Suprapubic skin (tissue), 3 donors: ENCODE data around the gene SP7.

Source experiments
- POLR2A ChIP-seq, 2 donors: fragments of 450-650 bp; IDR thresholded peaks; one replicate each; pipeline ENCODE4 v1.6.1; 2017; ENCODE audit warnings: antibody characterized with exemption in 2 of 2, mild to moderate bottlenecking in 2 of 2, moderate library complexity in 2 of 2
- TF ChIP-seq, protein P1 (sequence below), 2 donors: fragments of 200-600 bp in 1 of 2; fragments of 450-650 bp in 1 of 2; sonication (generic) in 1 of 2; IDR thresholded peaks; one replicate each; pipeline ENCODE4 v1.5.1; 2016 to 2019; ENCODE audit warnings: antibody characterized with exemption in 2 of 2, mild to moderate bottlenecking in 1 of 2, moderate library complexity in 1 of 2

DNA sequence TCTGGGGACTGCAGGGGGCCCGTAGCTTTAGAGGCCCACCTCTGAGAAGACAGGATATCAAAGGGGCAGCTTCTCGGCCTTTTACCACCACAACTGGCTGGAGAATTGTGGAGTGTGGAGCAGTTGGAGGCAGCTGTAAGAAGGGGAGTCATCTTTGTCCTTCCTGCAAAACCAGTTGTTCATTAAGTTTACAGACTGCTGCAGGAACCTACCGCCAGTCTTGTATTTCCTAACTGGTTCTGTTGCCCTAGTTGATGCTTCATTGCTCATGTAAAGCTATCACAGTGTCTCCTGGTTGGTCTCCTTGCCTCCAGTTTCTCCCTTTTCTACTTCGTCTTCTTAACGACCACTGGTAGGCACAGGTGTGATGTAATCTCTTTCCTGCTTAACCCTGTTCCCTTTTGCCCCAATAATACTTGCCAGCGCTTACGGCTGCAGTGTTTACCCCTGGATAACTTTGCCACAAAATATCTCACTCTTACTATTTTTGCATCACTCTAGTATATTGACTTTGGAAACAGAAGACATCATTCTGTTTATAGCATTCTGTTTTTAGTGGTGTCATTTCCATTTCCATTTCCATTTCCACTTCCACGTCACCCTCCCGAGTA lies 56.2 kb downstream of the SP7 start:
- TF ChIP-seq, protein P1, sequence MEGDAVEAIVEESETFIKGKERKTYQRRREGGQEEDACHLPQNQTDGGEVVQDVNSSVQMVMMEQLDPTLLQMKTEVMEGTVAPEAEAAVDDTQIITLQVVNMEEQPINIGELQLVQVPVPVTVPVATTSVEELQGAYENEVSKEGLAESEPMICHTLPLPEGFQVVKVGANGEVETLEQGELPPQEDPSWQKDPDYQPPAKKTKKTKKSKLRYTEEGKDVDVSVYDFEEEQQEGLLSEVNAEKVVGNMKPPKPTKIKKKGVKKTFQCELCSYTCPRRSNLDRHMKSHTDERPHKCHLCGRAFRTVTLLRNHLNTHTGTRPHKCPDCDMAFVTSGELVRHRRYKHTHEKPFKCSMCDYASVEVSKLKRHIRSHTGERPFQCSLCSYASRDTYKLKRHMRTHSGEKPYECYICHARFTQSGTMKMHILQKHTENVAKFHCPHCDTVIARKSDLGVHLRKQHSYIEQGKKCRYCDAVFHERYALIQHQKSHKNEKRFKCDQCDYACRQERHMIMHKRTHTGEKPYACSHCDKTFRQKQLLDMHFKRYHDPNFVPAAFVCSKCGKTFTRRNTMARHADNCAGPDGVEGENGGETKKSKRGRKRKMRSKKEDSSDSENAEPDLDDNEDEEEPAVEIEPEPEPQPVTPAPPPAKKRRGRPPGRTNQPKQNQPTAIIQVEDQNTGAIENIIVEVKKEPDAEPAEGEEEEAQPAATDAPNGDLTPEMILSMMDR (IDR thresholded peaks at IDR 0.05), result no peak
- no peak for TF ChIP-seq POLR2A (IDR thresholded peaks at IDR 0.05)
